Inflammatory macrophage treated with lipopolysaccharide for 4 hours (primary cell): ENCODE measurements around the gene SMIM22.

Experiments used
- DNase-seq: peaks from one replicate; pipeline ENCODE4 v3.0.0-alpha.2; 2020

Gene SMIM22

GRCh38 chr16:4797805-4798252 lies 2.7 kb downstream of the SMIM22 start:
- no peak for DNase-seq

DNA sequence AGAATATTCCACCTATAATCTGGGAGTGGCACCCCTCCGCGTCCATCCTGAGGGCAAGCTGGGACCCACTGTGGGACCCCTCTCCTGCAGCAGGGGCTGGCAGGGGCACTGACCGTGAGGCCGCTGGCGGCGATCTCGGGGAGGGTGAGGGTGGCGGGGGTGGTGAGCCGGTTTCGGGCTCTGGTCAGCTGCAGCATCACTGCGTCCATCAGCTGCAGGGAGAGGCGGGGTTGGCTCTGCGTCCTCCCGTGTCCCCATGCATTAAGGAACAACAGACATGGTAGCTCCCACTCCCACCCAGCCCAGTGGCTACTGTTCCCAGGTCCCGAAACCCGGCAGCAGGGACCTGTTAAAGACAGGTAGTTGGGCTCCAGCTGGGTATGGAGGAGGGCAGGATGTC lies 3.3 kb downstream of the SMIM22 start:
- DNase-seq: no peak

DNA sequence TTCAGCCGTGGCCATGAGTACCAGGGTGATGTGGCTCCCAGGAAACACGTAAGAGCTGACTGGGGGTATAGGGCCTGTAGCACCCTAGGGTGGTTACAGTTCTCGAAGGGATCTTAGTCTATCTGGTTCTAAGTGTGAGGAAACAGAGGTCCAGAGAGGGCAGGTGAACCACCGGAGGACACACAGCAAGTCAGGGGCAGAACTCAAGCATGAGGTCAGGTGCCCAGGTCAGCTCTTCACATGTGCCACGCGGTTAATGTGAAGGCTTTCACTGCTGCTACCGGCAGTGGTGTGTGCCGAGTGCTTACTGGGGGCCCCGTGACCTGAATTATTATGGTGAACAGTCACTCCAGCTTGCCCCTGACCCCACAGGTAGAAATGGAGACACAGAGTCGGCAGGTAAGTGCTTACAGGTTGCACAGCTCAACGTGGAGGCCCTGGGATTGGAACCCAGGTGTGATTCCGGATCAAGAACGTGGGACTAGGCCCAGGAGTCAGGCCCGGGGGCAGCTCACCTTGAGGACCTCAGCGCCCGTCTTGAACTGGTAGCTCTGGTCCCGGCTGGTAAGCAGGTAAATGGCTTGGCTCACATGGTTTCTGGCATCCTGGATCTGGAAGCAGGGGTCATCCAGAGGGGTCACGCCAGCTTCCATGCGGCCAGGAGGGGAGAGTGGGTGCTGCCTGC lies 4.1 kb downstream of the SMIM22 start:
- DNase-seq: no peak

DNA sequence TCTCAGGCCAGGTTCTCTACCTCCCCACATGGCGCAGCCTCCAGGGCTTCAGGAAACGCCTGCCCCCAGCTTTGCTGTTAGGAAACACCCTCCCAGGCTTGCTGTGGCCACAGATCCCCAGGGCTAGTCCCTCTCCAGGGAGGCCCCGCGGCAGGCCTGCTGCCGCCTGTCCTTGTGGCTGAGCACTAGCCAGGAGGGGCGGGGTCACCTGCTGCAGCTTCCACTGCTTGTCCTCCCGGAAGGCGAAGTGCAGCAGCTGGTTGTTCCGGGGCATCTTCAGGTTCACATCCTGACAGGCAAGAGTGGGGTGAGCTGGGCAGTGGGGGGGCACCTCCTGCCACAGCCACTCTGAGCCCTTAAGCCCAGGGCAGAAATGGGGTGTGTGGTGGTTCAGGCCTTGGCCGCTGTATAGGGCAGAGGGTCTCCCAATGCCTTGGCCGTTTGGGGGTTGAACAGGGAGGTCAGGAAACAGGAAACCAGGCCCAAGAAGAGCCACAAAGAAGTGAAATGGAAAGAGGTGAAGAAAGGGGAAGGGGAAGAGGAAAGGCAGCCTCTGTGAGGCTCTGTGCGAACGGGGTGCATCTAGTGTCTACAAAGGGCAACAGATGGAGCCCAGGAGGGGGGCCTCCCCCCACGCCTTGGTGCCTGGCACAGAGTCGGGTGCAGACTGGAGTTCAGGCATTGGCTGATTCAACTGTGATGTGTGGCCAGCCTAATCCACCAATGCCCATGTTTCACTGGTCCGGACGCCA lies 5.3 kb downstream of the SMIM22 start:
- DNase-seq: peak; percentile 22

DNA sequence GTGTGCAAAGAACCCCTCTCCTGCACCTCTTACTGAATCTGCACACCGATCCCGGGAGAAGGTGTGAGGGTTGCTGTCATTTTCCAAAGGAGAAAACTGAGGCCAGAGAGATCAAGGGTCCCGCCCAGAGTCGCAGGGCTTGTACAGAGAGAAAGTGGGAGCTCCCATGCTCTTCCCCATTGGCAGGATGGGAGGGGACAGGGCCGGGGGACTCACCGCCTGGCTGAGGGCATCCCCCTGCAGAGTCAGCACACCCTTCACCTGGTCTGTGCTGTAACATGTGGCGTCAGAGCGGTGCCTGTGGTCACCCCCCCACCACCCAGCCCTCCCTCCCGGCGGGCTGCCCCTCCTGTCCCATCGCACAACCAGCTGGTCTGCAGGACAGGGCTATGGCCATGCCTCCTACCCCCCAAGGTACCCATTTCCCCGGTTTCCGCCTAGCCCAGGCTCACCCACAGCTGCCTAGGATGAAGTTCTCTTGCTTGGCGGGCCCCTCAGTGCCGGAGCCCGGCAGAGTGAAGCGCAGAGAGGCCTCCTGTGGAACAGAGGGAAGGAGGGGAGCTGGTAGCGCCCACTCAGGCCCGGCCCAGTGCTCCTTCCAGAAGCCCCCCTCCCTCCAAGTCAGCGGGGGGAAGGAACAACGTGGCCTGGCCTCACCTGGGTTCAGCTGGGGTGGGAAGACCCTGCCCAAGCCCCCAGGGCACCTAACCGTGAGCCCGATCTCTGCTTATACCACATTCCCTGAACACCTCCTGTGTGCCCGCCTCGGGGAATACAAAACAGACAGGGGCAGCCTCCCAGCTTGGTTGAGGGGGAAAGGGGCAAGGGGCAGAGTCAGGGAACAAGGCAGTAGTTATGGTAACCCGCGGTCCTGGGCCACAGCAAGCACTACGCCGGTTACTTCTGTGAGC lies 6.1 kb downstream of the SMIM22 start:
- DNase-seq: no peak

GRCh38 chr16:4801962-4802658 lies 6.9 kb downstream of the SMIM22 start, which contains the start of gene ROGDI:
Gene ROGDI, minus strand, starts transcription at chr16:4802633. Its CDS starts 62 bp downstream, at chr16:4802571.
- DNase-seq: peak; percentile 10

DNA sequence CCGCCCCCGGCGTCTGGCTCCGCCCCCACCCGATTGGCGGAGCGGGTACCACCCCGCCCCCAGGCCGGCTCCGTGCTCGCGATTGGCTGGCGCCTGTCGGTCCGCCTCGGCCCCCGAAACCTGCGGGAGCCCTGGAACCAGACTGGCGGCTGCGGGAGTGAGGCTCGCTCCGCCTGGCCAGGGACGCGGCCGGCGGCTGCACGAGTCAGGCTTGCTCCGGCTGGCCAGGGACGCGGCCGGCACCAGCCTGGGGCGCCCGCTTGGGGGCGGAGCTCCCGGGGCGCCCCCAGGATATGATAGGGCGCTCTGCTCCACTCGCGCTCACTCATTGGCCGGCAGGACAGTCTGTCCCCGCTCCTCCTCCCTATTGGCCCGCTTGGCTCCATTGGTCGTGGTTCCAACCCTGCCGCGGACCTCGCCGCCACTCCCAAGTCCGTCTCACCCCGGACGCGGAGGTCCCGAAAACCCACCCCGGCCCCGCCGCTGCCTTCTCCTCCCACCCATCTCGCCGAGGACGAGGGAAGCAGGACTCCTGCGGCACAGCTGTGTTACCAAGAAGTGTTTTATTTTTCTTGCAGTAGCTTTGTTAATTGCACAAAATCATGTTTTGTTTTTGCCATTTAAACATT lies 7.6 kb downstream of the SMIM22 start:
- DNase-seq: peak; percentile 93

DNA sequence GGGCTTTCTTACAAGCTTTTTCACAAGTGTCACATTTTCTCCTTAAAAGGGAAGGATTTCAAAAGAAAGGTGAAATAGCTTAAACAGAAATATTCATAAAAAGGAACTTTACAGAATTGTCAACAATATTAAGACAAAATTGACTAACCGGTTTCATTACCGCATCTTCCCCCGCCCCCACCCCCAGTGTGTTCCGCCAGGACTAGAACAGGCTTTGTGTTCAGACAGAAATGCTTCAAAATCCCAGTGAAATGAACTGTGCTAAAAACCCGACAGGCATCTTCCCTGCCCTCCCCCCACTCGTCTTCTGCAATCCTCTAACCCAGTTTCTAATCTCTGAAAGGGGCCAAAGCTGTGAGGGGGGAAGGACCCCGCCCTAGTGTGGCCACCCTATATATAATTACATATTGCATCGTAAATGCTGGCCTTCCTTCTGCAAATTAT lies 8.3 kb downstream of the SMIM22 start:
- DNase-seq: peak; percentile 66

DNA sequence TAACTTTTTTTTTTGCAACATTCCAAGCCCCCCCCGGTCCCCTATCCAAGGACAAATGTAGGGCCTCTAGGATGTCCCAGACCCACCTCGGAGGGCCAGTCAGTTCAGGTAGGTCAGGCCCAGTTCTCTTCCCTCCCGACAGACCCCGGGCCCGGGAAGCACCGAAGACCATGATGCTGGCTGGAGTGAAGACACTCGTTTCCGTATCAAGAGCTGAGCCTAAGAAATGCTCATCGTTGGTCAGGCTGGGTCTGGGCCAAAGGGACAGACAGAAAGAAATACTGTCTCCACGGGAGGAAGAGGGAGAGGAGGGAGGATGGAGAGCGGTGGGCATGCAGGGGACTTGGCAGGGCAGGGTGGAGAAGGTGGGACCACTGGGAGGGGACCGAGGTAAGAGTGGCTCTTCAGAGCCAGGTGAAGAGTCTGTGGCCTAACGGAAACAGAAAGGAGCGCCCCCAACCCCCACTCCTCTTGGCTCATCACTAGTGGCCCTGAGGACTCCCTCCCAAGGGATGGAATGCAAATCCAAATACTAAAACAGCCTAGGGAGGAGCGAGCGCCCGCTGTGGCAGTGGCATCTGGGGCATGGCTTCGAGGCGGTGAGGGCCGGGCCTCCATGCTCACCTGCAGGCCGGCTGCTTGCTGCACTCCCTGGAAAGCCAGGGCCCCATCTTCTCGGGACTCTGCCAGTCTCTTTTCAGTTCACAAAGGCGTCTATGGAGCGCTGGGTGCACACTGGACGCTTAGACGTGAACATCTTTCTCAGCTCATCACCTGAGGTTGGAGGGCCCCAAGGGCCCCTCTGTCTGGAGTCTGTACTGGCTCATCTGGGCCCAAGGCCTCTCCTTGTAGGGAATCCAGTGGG lies 9.0 kb downstream of the SMIM22 start:
- no peak for DNase-seq

- DNase-seq: no peak
Measured at GRCh38 chr16:4805231-4805630, 10.1 kb downstream of the SMIM22 start.

DNA sequence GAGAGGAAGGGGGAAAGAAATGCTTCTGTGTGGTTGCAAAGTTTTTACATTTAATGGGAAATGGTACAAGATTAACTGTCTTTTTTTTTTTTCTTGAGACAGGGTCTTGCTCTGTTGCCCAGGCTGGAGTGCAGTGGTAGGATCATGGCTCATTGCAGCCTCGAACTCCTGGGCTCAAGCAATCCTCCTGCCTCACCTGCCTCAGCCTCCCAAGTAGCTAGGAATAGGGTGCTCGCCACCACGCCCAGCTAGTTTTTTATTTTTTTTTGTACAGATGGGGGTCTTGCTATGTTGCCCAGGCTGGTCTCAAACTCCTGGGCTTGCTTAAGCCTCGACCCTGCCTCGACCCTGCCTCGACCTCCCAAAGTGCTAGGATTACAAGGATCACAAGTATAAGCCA lies 11.1 kb downstream of the SMIM22 start:
- no peak for DNase-seq

DNA sequence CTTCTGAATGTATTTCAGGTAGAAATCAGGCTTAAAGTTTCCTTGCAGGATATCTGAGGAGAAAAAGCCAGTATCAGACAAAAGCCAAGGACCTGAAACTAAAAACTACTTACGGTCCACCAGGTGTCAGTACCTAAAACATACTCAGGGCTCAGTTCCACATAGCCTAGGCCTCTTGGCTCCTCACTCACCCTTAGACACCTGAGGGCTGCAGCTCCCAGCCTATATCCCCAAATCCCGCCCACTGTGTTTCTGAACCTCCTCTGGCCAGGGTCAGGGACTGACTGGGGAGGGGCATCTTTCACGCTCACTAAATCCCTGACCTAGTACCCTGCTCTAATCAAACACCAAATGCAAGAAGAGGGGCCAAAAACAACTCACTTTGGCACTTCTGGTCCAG lies 16.1 kb downstream of the SMIM22 start:
- no peak for DNase-seq

- no peak for DNase-seq
Measured at GRCh38 chr16:4811773-4812172, 16.6 kb downstream of the SMIM22 start.

GRCh38 chr16:4813251-4814003 lies 18.3 kb downstream of the SMIM22 start:
- no peak for DNase-seq

- DNase-seq: no peak
Measured at GRCh38 chr16:4814046-4814445, 18.9 kb downstream of the SMIM22 start.

- no peak for DNase-seq
Measured at GRCh38 chr16:4814542-4815173, 19.5 kb downstream of the SMIM22 start.

- no peak for DNase-seq
Measured at GRCh38 chr16:4820652-4821051, 25.5 kb downstream of the SMIM22 start.

- DNase-seq: no peak
Measured at GRCh38 chr16:4825196-4825595, 30.0 kb downstream of the SMIM22 start.

DNA sequence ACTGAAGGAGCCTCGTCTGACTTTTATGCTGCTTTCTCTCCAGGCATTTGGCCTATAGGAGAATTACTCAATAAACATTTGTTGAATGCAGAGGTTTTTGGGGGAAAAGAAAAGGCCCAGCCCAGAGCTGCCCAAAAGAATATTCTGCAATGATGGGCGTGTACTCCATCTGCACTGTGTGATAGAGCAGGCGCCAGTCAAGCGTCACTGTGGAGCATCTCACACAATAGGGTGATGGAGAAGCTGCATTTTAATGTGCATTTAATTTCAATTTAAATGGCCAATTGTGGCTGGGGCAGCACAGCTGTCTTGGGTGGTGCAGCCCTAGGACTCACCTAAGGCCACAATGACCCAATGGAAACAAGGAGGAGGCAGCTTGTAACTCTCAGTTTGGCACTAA lies 31.4 kb downstream of the SMIM22 start:
- DNase-seq: no peak

DNA sequence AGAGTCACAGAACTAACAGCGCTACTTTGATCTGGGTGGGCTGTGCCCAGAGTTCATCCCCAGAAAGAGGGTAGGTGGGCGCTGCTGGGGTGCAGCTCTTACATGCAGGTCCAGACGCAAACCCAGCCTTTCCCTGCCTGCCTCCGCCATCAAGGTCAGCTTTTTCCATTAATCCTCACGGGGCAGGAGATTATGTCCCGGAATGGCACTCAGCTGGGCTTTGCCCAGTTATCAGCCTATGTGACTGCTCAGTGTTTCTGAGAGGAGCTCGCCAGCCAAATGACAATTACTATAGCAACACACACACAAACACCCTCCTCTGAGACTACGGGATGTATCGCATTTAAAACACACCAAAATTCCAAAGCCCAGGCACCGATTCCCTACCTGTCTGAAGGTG lies 31.8 kb downstream of the SMIM22 start:
- DNase-seq: no peak
